H1 (cell line): ENCODE measurements around the gene ZNF837. TPM values are rescaled to one million over a fixed set of nuclear protein-coding genes. Genes with fewer than 3 reads are reported as not detected.

Experiments
- SIRT6 ChIP-seq: IDR thresholded peaks from one replicate; pipeline ENCODE4 v1.7.1; 2012; ENCODE audit warnings: low read length, inconsistent platforms
- polyA plus RNA-seq, 7 experiments: library from polyadenylated mRNA; depleted of rRNA in 3 of 7; stranded (reverse) in 5 of 7; unstranded in 2 of 7; fragments of >200 nt in 5 of 7; fragments of 200-250 nt in 2 of 7; gene quantifications; 1 replicate in 5 of 7; 2 replicates in 1 of 7; 4 replicates in 1 of 7; pipeline versions ENCODE4 v1.2.1 to v1.2.3, GENCODE V29; 2011 to 2013; ENCODE audit warnings: missing spikeins in 2 of 7, mixed read lengths in 2 of 7
- total RNA-seq: library from RNA; stranded (reverse); fragmentation: NEBNext Ultra II Directional; extraction: Animal tissue kit (Norgen Biotek cat#: 25700); gene quantifications from 2 replicates; pipeline ENCODE4 v1.2.1, GENCODE V29; 2021
- TF ChIP-seq, protein P1 (sequence below): fragments of 300-600 bp; sonication (generic); IDR thresholded peaks from 2 replicates; pipeline ENCODE4 v1.7.1; 2012; ENCODE audit warnings: low read length, moderate library complexity, mild to moderate bottlenecking, inconsistent platforms; ENCODE audit not compliant: insufficient replicate concordance

The ZNF837 gene
- total and polyA plus RNA-seq, 2 of the 8 experiments (the other 6 are each of a cell fraction or from before 2014, with no cell fraction given) = 1.9 to 3.3 TPM

DNA sequence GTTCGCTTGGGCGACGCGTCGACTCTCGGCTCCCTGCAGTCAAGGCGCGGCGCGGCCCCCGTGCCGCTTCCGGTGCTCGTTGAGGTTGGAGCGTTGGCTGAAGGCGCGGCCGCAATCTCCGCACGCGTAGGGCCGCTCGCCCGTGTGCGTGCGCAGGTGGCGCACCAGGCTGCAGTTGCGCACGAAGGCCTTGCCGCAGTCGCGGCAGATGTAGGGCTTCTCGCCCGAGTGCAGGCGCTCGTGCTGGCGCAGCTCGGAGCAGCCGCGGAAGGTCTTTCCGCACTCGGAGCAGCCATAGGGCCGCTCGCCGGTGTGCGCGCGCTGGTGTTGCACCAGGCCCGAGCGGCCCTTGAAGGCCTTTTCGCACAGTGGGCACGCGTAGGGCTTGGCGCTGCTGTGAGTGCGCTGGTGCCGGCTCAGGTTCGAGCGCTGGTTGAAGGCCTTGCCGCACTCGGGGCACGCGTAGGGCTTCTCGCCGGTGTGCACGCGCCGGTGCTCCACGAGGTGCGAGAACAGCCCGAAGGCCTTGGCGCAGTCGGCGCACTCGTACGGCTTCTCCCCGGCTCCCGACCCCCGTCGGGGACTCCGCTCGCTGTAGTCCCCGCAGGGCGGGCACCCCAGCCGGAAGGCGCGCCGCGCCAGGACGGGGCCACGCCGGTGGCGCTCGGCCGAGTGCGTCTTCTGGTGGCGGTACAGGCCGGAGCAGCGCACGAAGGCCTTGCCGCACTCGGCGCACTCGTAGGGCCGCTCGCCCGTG is 13.0 kb downstream of the ZNF837 start (continued):
- TF ChIP-seq, protein P1, sequence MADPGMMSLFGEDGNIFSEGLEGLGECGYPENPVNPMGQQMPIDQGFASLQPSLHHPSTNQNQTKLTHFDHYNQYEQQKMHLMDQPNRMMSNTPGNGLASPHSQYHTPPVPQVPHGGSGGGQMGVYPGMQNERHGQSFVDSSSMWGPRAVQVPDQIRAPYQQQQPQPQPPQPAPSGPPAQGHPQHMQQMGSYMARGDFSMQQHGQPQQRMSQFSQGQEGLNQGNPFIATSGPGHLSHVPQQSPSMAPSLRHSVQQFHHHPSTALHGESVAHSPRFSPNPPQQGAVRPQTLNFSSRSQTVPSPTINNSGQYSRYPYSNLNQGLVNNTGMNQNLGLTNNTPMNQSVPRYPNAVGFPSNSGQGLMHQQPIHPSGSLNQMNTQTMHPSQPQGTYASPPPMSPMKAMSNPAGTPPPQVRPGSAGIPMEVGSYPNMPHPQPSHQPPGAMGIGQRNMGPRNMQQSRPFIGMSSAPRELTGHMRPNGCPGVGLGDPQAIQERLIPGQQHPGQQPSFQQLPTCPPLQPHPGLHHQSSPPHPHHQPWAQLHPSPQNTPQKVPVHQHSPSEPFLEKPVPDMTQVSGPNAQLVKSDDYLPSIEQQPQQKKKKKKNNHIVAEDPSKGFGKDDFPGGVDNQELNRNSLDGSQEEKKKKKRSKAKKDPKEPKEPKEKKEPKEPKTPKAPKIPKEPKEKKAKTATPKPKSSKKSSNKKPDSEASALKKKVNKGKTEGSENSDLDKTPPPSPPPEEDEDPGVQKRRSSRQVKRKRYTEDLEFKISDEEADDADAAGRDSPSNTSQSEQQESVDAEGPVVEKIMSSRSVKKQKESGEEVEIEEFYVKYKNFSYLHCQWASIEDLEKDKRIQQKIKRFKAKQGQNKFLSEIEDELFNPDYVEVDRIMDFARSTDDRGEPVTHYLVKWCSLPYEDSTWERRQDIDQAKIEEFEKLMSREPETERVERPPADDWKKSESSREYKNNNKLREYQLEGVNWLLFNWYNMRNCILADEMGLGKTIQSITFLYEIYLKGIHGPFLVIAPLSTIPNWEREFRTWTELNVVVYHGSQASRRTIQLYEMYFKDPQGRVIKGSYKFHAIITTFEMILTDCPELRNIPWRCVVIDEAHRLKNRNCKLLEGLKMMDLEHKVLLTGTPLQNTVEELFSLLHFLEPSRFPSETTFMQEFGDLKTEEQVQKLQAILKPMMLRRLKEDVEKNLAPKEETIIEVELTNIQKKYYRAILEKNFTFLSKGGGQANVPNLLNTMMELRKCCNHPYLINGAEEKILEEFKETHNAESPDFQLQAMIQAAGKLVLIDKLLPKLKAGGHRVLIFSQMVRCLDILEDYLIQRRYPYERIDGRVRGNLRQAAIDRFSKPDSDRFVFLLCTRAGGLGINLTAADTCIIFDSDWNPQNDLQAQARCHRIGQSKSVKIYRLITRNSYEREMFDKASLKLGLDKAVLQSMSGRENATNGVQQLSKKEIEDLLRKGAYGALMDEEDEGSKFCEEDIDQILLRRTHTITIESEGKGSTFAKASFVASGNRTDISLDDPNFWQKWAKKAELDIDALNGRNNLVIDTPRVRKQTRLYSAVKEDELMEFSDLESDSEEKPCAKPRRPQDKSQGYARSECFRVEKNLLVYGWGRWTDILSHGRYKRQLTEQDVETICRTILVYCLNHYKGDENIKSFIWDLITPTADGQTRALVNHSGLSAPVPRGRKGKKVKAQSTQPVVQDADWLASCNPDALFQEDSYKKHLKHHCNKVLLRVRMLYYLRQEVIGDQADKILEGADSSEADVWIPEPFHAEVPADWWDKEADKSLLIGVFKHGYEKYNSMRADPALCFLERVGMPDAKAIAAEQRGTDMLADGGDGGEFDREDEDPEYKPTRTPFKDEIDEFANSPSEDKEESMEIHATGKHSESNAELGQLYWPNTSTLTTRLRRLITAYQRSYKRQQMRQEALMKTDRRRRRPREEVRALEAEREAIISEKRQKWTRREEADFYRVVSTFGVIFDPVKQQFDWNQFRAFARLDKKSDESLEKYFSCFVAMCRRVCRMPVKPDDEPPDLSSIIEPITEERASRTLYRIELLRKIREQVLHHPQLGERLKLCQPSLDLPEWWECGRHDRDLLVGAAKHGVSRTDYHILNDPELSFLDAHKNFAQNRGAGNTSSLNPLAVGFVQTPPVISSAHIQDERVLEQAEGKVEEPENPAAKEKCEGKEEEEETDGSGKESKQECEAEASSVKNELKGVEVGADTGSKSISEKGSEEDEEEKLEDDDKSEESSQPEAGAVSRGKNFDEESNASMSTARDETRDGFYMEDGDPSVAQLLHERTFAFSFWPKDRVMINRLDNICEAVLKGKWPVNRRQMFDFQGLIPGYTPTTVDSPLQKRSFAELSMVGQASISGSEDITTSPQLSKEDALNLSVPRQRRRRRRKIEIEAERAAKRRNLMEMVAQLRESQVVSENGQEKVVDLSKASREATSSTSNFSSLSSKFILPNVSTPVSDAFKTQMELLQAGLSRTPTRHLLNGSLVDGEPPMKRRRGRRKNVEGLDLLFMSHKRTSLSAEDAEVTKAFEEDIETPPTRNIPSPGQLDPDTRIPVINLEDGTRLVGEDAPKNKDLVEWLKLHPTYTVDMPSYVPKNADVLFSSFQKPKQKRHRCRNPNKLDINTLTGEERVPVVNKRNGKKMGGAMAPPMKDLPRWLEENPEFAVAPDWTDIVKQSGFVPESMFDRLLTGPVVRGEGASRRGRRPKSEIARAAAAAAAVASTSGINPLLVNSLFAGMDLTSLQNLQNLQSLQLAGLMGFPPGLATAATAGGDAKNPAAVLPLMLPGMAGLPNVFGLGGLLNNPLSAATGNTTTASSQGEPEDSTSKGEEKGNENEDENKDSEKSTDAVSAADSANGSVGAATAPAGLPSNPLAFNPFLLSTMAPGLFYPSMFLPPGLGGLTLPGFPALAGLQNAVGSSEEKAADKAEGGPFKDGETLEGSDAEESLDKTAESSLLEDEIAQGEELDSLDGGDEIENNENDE = no peak
- TF ChIP-seq SIRT6 = no peak
